Left colon (tissue), 2 donors: ENCODE results near the gene RGS14. TPM values are rescaled to one million over a fixed set of nuclear protein-coding genes. Genes with fewer than 3 reads are reported as not detected.
"Not testable (repeated sequence)": the region's sequence is repeated elsewhere in the genome, so short reads cannot be mapped to it uniquely, and the experiment has no call there.

Source experiments
- ATAC-seq: fragments of 200-7000 bp; cut with Tn5 transposase; one replicate; pipeline ENCODE4 v1.9.1; 2020; ENCODE audit warnings: mild to moderate bottlenecking, moderate library complexity
- DNase-seq, 2 donors: peaks; one replicate each; pipeline ENCODE4 v3.0.0-alpha.2; 2020
- intact Hi-C, 2 donors: fragments of 100-400 bp; cut with DNase I in 1 of 2; cut with micrococcal nuclease in 1 of 2; formaldehyde crosslinking; loops; one replicate each; pipeline versions ENCODE4 v1.11.2 to v1.14.0; 2022; cut with DNase I, micrococcal nuclease
- total RNA-seq, 2 donors: library from RNA; stranded (reverse); fragmentation: NEBNext Ultra II Directional; extraction: Animal tissue kit (Norgen Biotek cat#: 25700); gene quantifications; one replicate each; pipeline ENCODE4 v1.2.1, GENCODE V29; 2021
- donor health status: DM: no; HTN: no; CAD: no.
- donor health status: DM: yes; HTN: yes; CAD: no.

Gene RGS14
- total RNA-seq, 2 donors from 2014 or later: 5.6 to 12.0 TPM

GRCh38 chr5:177371120-177372033 is 13.7 kb downstream of the RGS14 start:
- intact Hi-C loops: no loop called here
- ATAC-seq: no peak
- DNase-seq: peak in 1 of 2 donors; percentile 39

GRCh38 chr5:177372034-177372896 is 14.5 kb downstream of the RGS14 start:
- DNase-seq: no peak
- no peak for ATAC-seq
- intact Hi-C loops: no loop called here

- intact Hi-C loops: no loop called here
- DNase-seq (no peak), ATAC-seq (no peak)
Observed at GRCh38 chr5:177372910-177373309, 15.2 kb downstream of the RGS14 start.

- ATAC-seq (no peak), DNase-seq (no peak)
- intact Hi-C loops: no loop called here
Observed at GRCh38 chr5:177373806-177374205, 16.1 kb downstream of the RGS14 start.

GRCh38 chr5:177374211-177374610 is 16.5 kb downstream of the RGS14 start:
- ATAC-seq (no peak), DNase-seq (no peak)
- intact Hi-C loops: no loop called here

GRCh38 chr5:177375516-177375915 is 17.8 kb downstream of the RGS14 start:
- ATAC-seq, DNase-seq, intact Hi-C loops: not testable (repeated sequence)

- intact Hi-C loops: no loop called here
- ATAC-seq (no peak), DNase-seq (no peak)
Observed at GRCh38 chr5:177376107-177376506, 18.4 kb downstream of the RGS14 start.

- ATAC-seq (no peak), DNase-seq (no peak)
- intact Hi-C loops: no loop called here
Observed at GRCh38 chr5:177377851-177378776, 20.4 kb downstream of the RGS14 start.

- ATAC-seq (no peak), DNase-seq (no peak)
- intact Hi-C loops: no loop called here
Observed at GRCh38 chr5:177378884-177379883, 21.5 kb downstream of the RGS14 start.

- ATAC-seq: no peak
- DNase-seq: no peak
- intact Hi-C loops: no loop called here
Observed at GRCh38 chr5:177380805-177381126, 23.0 kb downstream of the RGS14 start.

- ATAC-seq (peak; percentile 69), DNase-seq (no peak)
- intact Hi-C loops: no loop called here
Observed at GRCh38 chr5:177382423-177383029, 24.8 kb downstream of the RGS14 start.

- intact Hi-C loops: no loop called here
- no peak for DNase-seq
- ATAC-seq: no peak
Observed at GRCh38 chr5:177383181-177383580, 25.5 kb downstream of the RGS14 start.

GRCh38 chr5:177384134-177384533 is 26.4 kb downstream of the RGS14 start, which contains the start of gene SLC34A1:
TSS of gene SLC34A1 (plus strand) at chr5:177384434. CDS start at chr5:177385742, 1,308 bp downstream.
- no peak for ATAC-seq
- intact Hi-C loops: no loop called here

GRCh38 chr5:177385720-177386119 is 28.0 kb downstream of the RGS14 start:
- ATAC-seq (no peak), DNase-seq (no peak)
- intact Hi-C loops: no loop called here

More at GRCh38 chr5:177384134-177384533, 26.4 kb downstream of the RGS14 start, which contains the start of gene SLC34A1:
- DNase-seq: no peak

- intact Hi-C loops: no loop called here
- DNase-seq (no peak), ATAC-seq (no peak)
Observed at GRCh38 chr5:177386542-177386941, 28.8 kb downstream of the RGS14 start.

GRCh38 chr5:177387405-177387804 is 29.7 kb downstream of the RGS14 start:
- intact Hi-C loops: no loop called here
- DNase-seq (no peak), ATAC-seq (no peak)

GRCh38 chr5:177388521-177389052 is 30.9 kb downstream of the RGS14 start:
- ATAC-seq (no peak), DNase-seq (no peak)
- intact Hi-C loops: no loop called here
